Activated B cell treated with CpG ODN at 0.5 μM for 24 hours (primary cell): ENCODE measurements around the gene GAB1. TPM values are rescaled to one million over a fixed set of nuclear protein-coding genes. Genes with fewer than 3 reads are reported as not detected.

Experiments used
- ATAC-seq: fragments of 200-7000 bp; cut with Tn5 transposase; one replicate; pipeline ENCODE4 v1.10.0; 2021; ENCODE audit warnings: low read depth, mild to moderate bottlenecking, moderate library complexity
- CTCF ChIA-PET: fragments of 350-600 bp; sonication (Branson Sonifier 250); formaldehyde crosslinking; loops from one replicate; lab custom pipeline; 2021; ENCODE audit warnings: antibody characterized with exemption; lab: Charles Lee
- POLR2A ChIA-PET: fragments of 350-600 bp; sonication (Branson Sonifier 250); formaldehyde crosslinking; loops from one replicate; lab custom pipeline; 2021; ENCODE audit warnings: antibody characterized with exemption; lab: Charles Lee
- DNase-seq: peaks from one replicate; pipeline ENCODE4 v3.0.0; 2022
- H3K27ac Mint-ChIP-seq: one replicate; pipeline ENCODE4 v1.8.0; 2020; ENCODE audit warnings: mixed read lengths
- H3K27me3 Mint-ChIP-seq: one replicate; pipeline ENCODE4 v1.8.0; 2021; ENCODE audit warnings: mixed read lengths
- H3K36me3 Mint-ChIP-seq: one replicate; pipeline ENCODE4 v1.8.0; 2021; ENCODE audit warnings: low read depth, mixed read lengths
- H3K4me1 Mint-ChIP-seq: one replicate; pipeline ENCODE4 v1.8.0; 2021; ENCODE audit warnings: mixed read lengths
- H3K4me3 Mint-ChIP-seq: one replicate; pipeline ENCODE4 v1.8.0; 2020; ENCODE audit warnings: mild to moderate bottlenecking, mixed read lengths
- H3K9me3 Mint-ChIP-seq: one replicate; pipeline ENCODE4 v1.8.0; 2020; ENCODE audit warnings: mixed read lengths
- intact Hi-C: fragments of 100-400 bp; cut with micrococcal nuclease; formaldehyde crosslinking; loops from one replicate; pipeline ENCODE4 v1.15.1; 2024
- total RNA-seq: library from RNA; stranded (reverse); gene quantifications from 2 replicates; pipeline ENCODE4 v1.2.3, GENCODE V29; 2022
- TF ChIP-seq, protein P1 (sequence below): fragments of 200-600 bp; IDR thresholded peaks from one replicate; pipeline ENCODE4 v1.8.0; 2022; ENCODE audit warnings: antibody characterized with exemption, mild to moderate bottlenecking

Gene GAB1
- total RNA-seq, 1 donor from 2014 or later, result 12.0 TPM

DNA sequence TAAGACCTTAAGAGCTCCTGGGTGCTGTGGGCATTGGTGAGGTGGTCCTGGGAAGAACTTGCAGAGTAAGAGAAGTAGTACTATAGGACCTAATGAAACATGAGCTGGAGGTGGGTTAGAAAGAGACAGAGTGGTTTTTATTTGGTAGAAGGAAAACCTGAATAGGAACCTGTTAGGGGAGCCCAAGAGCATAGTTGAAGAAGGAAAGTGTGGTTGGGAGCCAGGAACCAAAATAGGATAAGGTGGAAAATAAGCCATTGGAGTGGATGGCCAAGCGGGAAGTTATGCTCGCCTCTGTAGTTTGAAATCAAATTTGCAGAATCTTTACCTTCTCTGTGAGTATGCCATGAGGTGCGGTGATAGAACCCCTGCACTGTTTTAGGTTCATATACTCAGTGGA, 26.7 kb downstream of the GAB1 start:
- Mint-ChIP-seq H3K27me3 (no peaks in the 10 kb centered on the region), H3K4me3 (no peak overlapping the region), H3K9me3 (no peaks in the 10 kb centered on the region), H3K27ac (no peak overlapping the region), H3K36me3 (no peaks in the 10 kb centered on the region), H3K4me1 (peaks cover 43% of the 10 kb centered on the region)
- intact Hi-C loops, result no loop called here
- DNase-seq, result no peak
- TF ChIP-seq, protein P1, sequence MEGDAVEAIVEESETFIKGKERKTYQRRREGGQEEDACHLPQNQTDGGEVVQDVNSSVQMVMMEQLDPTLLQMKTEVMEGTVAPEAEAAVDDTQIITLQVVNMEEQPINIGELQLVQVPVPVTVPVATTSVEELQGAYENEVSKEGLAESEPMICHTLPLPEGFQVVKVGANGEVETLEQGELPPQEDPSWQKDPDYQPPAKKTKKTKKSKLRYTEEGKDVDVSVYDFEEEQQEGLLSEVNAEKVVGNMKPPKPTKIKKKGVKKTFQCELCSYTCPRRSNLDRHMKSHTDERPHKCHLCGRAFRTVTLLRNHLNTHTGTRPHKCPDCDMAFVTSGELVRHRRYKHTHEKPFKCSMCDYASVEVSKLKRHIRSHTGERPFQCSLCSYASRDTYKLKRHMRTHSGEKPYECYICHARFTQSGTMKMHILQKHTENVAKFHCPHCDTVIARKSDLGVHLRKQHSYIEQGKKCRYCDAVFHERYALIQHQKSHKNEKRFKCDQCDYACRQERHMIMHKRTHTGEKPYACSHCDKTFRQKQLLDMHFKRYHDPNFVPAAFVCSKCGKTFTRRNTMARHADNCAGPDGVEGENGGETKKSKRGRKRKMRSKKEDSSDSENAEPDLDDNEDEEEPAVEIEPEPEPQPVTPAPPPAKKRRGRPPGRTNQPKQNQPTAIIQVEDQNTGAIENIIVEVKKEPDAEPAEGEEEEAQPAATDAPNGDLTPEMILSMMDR, result no peak
- no peak for ATAC-seq
- ChIA-PET POLR2A (interaction anchor here (0.6 kb wide), 1 partner anchor 38 kb away, joined by 3 read pairs; no protein-coding TSS in a partner anchor), CTCF (no interaction called here)

DNA sequence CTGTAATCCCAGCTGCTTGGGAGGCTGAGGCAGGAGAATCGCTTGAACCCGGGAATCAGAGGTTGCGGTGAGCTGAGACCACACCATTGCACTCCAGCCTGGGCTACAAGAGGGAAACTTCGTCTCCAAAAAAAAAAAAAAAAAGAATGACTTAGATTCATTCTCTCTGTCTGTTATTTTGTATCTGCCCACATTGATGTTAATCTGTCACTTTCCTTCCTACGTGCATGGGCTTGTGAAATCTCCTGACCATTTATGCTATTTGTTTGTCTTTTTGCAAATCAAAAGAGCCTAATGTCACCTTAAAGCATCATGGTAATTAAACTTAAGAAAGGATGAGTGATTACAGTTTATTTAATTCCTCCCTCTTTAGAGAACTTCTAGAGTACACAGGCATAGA, 27.4 kb downstream of the GAB1 start:
- ATAC-seq, result no peak
- H3K9me3 Mint-ChIP-seq, result no peaks in the 10 kb centered on the region
- ChIA-PET POLR2A (no interaction called here), CTCF (no interaction called here)
- H3K4me3 Mint-ChIP-seq, result no peak overlapping the region
- no peaks in the 10 kb centered on the region for H3K27me3 Mint-ChIP-seq
- DNase-seq, result no peak
- peaks cover 36% of the 10 kb centered on the region for H3K4me1 Mint-ChIP-seq
- TF ChIP-seq, protein P1, result no peak
- intact Hi-C loops, result no loop called here
- H3K27ac Mint-ChIP-seq, result no peak overlapping the region
- H3K36me3 Mint-ChIP-seq, result no peaks in the 10 kb centered on the region

DNA sequence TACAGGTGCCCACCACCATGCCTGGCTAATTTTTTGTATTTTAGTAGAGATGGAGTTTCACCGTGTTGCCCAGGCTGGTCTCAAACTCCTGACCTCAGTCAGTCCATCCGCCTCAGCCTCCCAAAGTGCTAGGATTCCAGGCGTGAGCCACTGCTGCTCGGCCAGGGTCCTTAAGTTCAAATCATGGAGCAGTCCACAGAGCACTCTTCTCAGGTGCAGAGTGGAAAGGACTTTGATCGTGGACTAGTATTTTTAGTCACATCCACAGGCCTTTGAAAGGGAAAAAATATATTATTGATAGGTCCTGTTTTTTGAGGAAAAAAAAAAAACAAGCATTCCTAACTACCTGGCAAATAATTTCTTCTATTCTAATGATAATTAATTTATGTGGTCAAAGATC, 31.2 kb downstream of the GAB1 start:
- TF ChIP-seq, protein P1, result no peak
- ATAC-seq (no peak), DNase-seq (no peak)
- Mint-ChIP-seq H3K4me1 (peaks cover 43% of the 10 kb centered on the region), H3K36me3 (no peaks in the 10 kb centered on the region), H3K4me3 (no peak overlapping the region), H3K27ac (no peak overlapping the region), H3K9me3 (no peaks in the 10 kb centered on the region), H3K27me3 (no peaks in the 10 kb centered on the region)
- intact Hi-C loops, result no loop called here
- ChIA-PET CTCF (no interaction called here), POLR2A (no interaction called here)

DNA sequence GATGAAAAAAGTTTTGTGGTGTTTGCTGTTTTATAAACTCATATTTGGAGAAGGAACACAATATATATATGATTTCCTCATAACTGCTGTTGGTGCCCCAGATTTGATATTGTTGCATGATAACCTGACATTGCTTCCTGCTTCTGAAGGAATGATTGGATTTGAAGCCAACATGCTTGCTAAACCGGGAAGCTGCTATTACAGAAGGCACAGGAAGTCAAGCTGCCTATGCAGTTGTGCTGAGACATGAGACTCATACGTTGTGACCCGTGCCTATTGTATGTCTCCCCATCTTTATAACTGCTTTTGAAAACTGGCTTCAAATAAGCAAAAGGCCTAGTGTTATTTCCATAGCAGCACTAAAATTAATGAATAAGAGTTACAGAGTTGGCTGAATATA, 32.9 kb downstream of the GAB1 start:
- intact Hi-C loops, result no loop called here
- no peak overlapping the region for H3K4me3 Mint-ChIP-seq
- no peaks in the 10 kb centered on the region for H3K36me3 Mint-ChIP-seq
- no peak overlapping the region for H3K27ac Mint-ChIP-seq
- ATAC-seq, result no peak
- POLR2A ChIA-PET, result no interaction called here
- TF ChIP-seq, protein P1, result no peak
- CTCF ChIA-PET, result no interaction called here
- DNase-seq, result no peak
- no peaks in the 10 kb centered on the region for H3K9me3 Mint-ChIP-seq
- H3K27me3 Mint-ChIP-seq, result no peaks in the 10 kb centered on the region
- H3K4me1 Mint-ChIP-seq, result peaks cover 37% of the 10 kb centered on the region

DNA sequence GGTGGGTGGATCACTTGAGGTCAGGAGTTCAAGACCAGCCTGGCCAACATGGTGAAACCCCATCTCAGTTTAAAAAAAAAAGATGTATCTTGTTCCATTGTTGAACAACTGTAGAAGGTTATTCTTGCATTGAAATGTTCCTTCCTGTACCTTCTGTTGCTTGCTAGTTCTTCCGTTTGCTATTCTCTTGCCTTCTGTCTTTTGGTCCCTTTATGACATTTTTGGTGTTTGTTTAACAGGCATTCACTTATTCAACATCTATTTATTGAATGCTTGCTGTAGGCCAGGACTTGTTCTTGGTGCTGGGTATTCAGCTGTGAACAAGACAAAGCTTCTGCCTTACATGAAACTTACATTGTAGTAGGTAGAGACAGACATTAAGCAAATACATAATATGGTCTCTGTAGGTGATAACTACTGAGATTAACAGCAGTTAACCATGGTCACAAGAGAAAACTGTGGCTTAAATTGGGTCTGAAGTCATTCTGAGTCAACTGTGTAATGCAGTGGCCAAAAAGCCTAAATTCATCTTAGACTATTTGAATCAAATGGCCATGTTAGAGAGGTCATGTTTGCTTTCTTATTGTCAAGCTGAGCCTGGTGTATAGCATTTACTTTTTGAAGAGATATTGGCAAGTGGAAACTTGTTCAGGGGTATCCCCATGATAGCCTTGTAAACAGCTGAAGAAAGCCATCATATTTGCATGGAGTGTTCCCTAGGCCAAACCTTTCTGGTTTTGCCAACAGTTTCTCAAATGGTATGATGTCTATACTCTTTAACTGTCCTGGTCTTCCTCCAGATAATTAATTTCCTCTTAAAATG, 35.6 kb downstream of the GAB1 start:
- ATAC-seq (peak; percentile 13), DNase-seq (no peak)
- Mint-ChIP-seq H3K36me3 (no peaks in the 10 kb centered on the region), H3K27me3 (no peaks in the 10 kb centered on the region), H3K4me3 (peak overlapping the region; percentile 13), H3K4me1 (peaks cover 52% of the 10 kb centered on the region), H3K9me3 (no peaks in the 10 kb centered on the region), H3K27ac (peak overlapping the region; percentile 73)
- intact Hi-C loops, result no loop called here
- ChIA-PET CTCF (no interaction called here), POLR2A (interaction anchor here (0.9 to 1.3 kb wide), 2 partner anchors 14 to 35 kb away, joined by 3 to 6 read pairs; partner anchors contain the start of gene GAB1)
- TF ChIP-seq, protein P1, result no peak
